Hippocampal formation (tissue), 2 donors: ENCODE results near the gene TTLL11.

Experiments used
- DNase-seq, 2 donors: peaks; one replicate each; lab custom pipeline; 2025; lab: John Stamatoyannopoulos, UW

Gene TTLL11

GRCh38 chr9:121833061-121833460 lies 260.0 kb downstream of the TTLL11 start:
- DNase-seq = no peak

- no peak for DNase-seq
These were observed 261.2 kb downstream of the TTLL11 start for GRCh38 chr9:121831869-121832268.

- no peak for DNase-seq
These were observed 262.5 kb downstream of the TTLL11 start for GRCh38 chr9:121830441-121831140.

GRCh38 chr9:121827251-121827967 lies 265.7 kb downstream of the TTLL11 start:
- DNase-seq = no peak

- no peak for DNase-seq
These were observed 266.4 kb downstream of the TTLL11 start for GRCh38 chr9:121826711-121827110.

- DNase-seq = no peak
These were observed 267.9 kb downstream of the TTLL11 start for GRCh38 chr9:121825031-121825691.

GRCh38 chr9:121824651-121825030 lies 268.5 kb downstream of the TTLL11 start:
- DNase-seq = no peak

GRCh38 chr9:121823451-121824169 lies 269.5 kb downstream of the TTLL11 start:
- DNase-seq = no peak

- DNase-seq = no peak
These were observed 270.7 kb downstream of the TTLL11 start for GRCh38 chr9:121822093-121823085.

- DNase-seq = no peak
These were observed 271.8 kb downstream of the TTLL11 start for GRCh38 chr9:121821326-121821725.

- no peak for DNase-seq
These were observed 272.7 kb downstream of the TTLL11 start for GRCh38 chr9:121820286-121821005.

- no peak for DNase-seq
These were observed 273.5 kb downstream of the TTLL11 start for GRCh38 chr9:121819428-121820231.

GRCh38 chr9:121818841-121819427 lies 274.2 kb downstream of the TTLL11 start:
- no peak for DNase-seq

GRCh38 chr9:121818016-121818661 lies 275.0 kb downstream of the TTLL11 start:
- no peak for DNase-seq

GRCh38 chr9:121817476-121817875 lies 275.6 kb downstream of the TTLL11 start:
- DNase-seq = no peak

- DNase-seq = no peak
These were observed 276.2 kb downstream of the TTLL11 start for GRCh38 chr9:121816845-121817450.

GRCh38 chr9:121816449-121816817 lies 276.7 kb downstream of the TTLL11 start:
- DNase-seq = no peak
